PFSK-1 (cell line): Measurements from ENCODE around the gene LPCAT1.

Experiments used
- POLR2AphosphoS5 ChIP-seq: IDR thresholded peaks from 2 replicates; pipeline ENCODE4 v1.6.1; 2012; ENCODE audit warnings: low read depth, mild to moderate bottlenecking, control low read depth, low read length, moderate library complexity
- SIN3A ChIP-seq: IDR thresholded peaks from 2 replicates; pipeline ENCODE4 v1.6.1; 2012; ENCODE audit warnings: mild to moderate bottlenecking, low read length, moderate library complexity, borderline replicate concordance; ENCODE audit not compliant: insufficient read depth

- TF ChIP-seq SIN3A (no peak), POLR2AphosphoS5 (no peak)
These were observed 82.4 kb downstream of the LPCAT1 start for GRCh38 chr5:1441166-1441865.
